H1 (cell line): ENCODE data around the gene LTBP1. TPM values are rescaled to one million over a fixed set of nuclear protein-coding genes. Genes with fewer than 3 reads are reported as not detected.

ENCODE experiments used
- polyA plus RNA-seq, 7 experiments: library from polyadenylated mRNA; depleted of rRNA in 3 of 7; stranded (reverse) in 5 of 7; unstranded in 2 of 7; fragments of >200 nt in 5 of 7; fragments of 200-250 nt in 2 of 7; gene quantifications; 1 replicate in 5 of 7; 2 replicates in 1 of 7; 4 replicates in 1 of 7; pipeline versions ENCODE4 v1.2.1 to v1.2.3, GENCODE V29; 2011 to 2013; ENCODE audit warnings: missing spikeins in 2 of 7, mixed read lengths in 2 of 7
- total RNA-seq: library from RNA; stranded (reverse); fragmentation: NEBNext Ultra II Directional; extraction: Animal tissue kit (Norgen Biotek cat#: 25700); gene quantifications from 2 replicates; pipeline ENCODE4 v1.2.1, GENCODE V29; 2021
- TF ChIP-seq, protein P1 (sequence below): fragments of 300-600 bp; sonication (generic); IDR thresholded peaks from 2 replicates; pipeline ENCODE4 v1.7.1; 2012; ENCODE audit warnings: low read length, moderate library complexity, mild to moderate bottlenecking, inconsistent platforms; ENCODE audit not compliant: insufficient replicate concordance

LTBP1 gene
- total and polyA plus RNA-seq, 2 of the 8 experiments (the other 6 are each of a cell fraction or from before 2014, with no cell fraction given): 15.4 to 24.7 TPM

DNA sequence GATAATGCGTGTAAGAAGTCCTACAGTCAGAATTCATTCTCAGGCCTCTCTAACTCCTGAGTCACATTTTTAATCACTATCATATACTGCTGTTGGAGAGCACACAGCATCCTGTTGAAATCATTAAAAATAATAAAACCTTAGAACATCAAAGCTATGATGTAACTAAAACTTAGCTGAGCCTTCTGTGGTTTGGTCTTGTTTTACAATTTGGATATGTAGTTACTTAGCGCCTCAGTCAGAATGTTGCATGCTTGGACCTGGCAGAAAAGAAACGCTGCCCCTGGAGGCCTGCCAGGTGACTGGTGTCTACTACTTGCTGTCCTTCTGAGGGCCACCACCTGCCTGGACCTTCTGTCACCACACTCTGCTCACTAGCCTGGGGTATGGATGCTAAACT is 268.5 kb downstream of the LTBP1 start (continued):
- TF ChIP-seq, protein P1, sequence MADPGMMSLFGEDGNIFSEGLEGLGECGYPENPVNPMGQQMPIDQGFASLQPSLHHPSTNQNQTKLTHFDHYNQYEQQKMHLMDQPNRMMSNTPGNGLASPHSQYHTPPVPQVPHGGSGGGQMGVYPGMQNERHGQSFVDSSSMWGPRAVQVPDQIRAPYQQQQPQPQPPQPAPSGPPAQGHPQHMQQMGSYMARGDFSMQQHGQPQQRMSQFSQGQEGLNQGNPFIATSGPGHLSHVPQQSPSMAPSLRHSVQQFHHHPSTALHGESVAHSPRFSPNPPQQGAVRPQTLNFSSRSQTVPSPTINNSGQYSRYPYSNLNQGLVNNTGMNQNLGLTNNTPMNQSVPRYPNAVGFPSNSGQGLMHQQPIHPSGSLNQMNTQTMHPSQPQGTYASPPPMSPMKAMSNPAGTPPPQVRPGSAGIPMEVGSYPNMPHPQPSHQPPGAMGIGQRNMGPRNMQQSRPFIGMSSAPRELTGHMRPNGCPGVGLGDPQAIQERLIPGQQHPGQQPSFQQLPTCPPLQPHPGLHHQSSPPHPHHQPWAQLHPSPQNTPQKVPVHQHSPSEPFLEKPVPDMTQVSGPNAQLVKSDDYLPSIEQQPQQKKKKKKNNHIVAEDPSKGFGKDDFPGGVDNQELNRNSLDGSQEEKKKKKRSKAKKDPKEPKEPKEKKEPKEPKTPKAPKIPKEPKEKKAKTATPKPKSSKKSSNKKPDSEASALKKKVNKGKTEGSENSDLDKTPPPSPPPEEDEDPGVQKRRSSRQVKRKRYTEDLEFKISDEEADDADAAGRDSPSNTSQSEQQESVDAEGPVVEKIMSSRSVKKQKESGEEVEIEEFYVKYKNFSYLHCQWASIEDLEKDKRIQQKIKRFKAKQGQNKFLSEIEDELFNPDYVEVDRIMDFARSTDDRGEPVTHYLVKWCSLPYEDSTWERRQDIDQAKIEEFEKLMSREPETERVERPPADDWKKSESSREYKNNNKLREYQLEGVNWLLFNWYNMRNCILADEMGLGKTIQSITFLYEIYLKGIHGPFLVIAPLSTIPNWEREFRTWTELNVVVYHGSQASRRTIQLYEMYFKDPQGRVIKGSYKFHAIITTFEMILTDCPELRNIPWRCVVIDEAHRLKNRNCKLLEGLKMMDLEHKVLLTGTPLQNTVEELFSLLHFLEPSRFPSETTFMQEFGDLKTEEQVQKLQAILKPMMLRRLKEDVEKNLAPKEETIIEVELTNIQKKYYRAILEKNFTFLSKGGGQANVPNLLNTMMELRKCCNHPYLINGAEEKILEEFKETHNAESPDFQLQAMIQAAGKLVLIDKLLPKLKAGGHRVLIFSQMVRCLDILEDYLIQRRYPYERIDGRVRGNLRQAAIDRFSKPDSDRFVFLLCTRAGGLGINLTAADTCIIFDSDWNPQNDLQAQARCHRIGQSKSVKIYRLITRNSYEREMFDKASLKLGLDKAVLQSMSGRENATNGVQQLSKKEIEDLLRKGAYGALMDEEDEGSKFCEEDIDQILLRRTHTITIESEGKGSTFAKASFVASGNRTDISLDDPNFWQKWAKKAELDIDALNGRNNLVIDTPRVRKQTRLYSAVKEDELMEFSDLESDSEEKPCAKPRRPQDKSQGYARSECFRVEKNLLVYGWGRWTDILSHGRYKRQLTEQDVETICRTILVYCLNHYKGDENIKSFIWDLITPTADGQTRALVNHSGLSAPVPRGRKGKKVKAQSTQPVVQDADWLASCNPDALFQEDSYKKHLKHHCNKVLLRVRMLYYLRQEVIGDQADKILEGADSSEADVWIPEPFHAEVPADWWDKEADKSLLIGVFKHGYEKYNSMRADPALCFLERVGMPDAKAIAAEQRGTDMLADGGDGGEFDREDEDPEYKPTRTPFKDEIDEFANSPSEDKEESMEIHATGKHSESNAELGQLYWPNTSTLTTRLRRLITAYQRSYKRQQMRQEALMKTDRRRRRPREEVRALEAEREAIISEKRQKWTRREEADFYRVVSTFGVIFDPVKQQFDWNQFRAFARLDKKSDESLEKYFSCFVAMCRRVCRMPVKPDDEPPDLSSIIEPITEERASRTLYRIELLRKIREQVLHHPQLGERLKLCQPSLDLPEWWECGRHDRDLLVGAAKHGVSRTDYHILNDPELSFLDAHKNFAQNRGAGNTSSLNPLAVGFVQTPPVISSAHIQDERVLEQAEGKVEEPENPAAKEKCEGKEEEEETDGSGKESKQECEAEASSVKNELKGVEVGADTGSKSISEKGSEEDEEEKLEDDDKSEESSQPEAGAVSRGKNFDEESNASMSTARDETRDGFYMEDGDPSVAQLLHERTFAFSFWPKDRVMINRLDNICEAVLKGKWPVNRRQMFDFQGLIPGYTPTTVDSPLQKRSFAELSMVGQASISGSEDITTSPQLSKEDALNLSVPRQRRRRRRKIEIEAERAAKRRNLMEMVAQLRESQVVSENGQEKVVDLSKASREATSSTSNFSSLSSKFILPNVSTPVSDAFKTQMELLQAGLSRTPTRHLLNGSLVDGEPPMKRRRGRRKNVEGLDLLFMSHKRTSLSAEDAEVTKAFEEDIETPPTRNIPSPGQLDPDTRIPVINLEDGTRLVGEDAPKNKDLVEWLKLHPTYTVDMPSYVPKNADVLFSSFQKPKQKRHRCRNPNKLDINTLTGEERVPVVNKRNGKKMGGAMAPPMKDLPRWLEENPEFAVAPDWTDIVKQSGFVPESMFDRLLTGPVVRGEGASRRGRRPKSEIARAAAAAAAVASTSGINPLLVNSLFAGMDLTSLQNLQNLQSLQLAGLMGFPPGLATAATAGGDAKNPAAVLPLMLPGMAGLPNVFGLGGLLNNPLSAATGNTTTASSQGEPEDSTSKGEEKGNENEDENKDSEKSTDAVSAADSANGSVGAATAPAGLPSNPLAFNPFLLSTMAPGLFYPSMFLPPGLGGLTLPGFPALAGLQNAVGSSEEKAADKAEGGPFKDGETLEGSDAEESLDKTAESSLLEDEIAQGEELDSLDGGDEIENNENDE: no peak
